Liver (tissue), 3 donors: Measurements from ENCODE around the gene OTOF.

Experiments
- ATF3 ChIP-seq: IDR thresholded peaks from 2 replicates; pipeline ENCODE4 v1.6.1; 2016; ENCODE audit warnings: antibody characterized with exemption
- CTCF ChIP-seq: fragments of 150-350 bp; IDR thresholded peaks from 2 replicates; pipeline ENCODE4 v1.5.1; 2017; ENCODE audit warnings: improper control_type of control experiment, low read depth, low read length; ENCODE audit not compliant: missing input control
- EGR1 ChIP-seq, 2 donors: IDR thresholded peaks; 2 replicates each; pipeline ENCODE4 v1.6.1; 2016 to 2018; ENCODE audit warnings: antibody characterized with exemption in 2 of 2, low read depth in 2 of 2
- GABPA ChIP-seq, 2 donors: IDR thresholded peaks in 1 of 2; conservative IDR thresholded peaks in 1 of 2; 2 replicates each; pipeline ENCODE4 v1.6.1; 2016; ENCODE audit warnings: antibody characterized with exemption in 2 of 2, mild to moderate bottlenecking in 1 of 2, moderate library complexity in 1 of 2
- JUND ChIP-seq, 2 donors: IDR thresholded peaks; 2 replicates each; pipeline ENCODE4 v1.6.1; 2016; ENCODE audit warnings: antibody characterized with exemption in 2 of 2
- MAX ChIP-seq: IDR thresholded peaks from 2 replicates; pipeline ENCODE4 v1.6.1; 2016; ENCODE audit warnings: antibody characterized with exemption
- RAD21 ChIP-seq, 2 donors: IDR thresholded peaks; 2 replicates each; pipeline ENCODE4 v1.6.1; 2016; ENCODE audit warnings: antibody characterized with exemption in 2 of 2, mild to moderate bottlenecking in 2 of 2
- REST ChIP-seq: IDR thresholded peaks from 2 replicates; pipeline ENCODE4 v1.6.1; 2016; ENCODE audit warnings: antibody characterized with exemption, mild to moderate bottlenecking
- RXRA ChIP-seq, 2 donors: IDR thresholded peaks; 2 replicates each; pipeline ENCODE4 v1.6.1; 2017 to 2018; ENCODE audit warnings: antibody characterized with exemption in 2 of 2, mild to moderate bottlenecking in 1 of 2
- TAF1 ChIP-seq: conservative IDR thresholded peaks from 2 replicates; pipeline ENCODE4 v1.6.1; 2016; ENCODE audit warnings: antibody characterized with exemption, mild to moderate bottlenecking
- YY1 ChIP-seq: IDR thresholded peaks from 2 replicates; pipeline ENCODE4 v1.6.1; 2016; ENCODE audit warnings: antibody characterized with exemption, mild to moderate bottlenecking
- ZBTB33 ChIP-seq: IDR thresholded peaks from 2 replicates; pipeline ENCODE4 v1.6.1; 2016; ENCODE audit warnings: antibody characterized with exemption
- donor health status: healthy.
- donor health status: healthy.

GRCh38 chr2:26463244-26464192 lies 14.4 kb downstream of the OTOF start:
- no peak for TF ChIP-seq ATF3
- TF ChIP-seq TAF1 = no peak
- TF ChIP-seq CTCF = no peak
- no peak for TF ChIP-seq RXRA (IDR thresholded peaks at IDR 0.05)
- no peak for TF ChIP-seq RAD21 (IDR thresholded peaks at IDR 0.05)
- no peak for TF ChIP-seq REST
- TF ChIP-seq MAX = no peak
- TF ChIP-seq ZBTB33 = no peak
- no peak for TF ChIP-seq YY1
- no peak for TF ChIP-seq JUND (IDR thresholded peaks at IDR 0.05)
- no peak for TF ChIP-seq GABPA (IDR thresholded peaks at IDR 0.05 in 1 of 2, conservative IDR thresholded peaks at IDR 0.05 in 1 of 2)
- no peak for TF ChIP-seq EGR1 (IDR thresholded peaks at IDR 0.05; ENCODE audit: low read depth in 2 of 2)
